Measurements from ENCODE around the gene TXNRD1.

- TF ChIP-seq CTCF (IDR thresholded peaks at IDR 0.05) (peak in 1 of 3 donors; percentile 18), POLR2A (IDR thresholded peaks at IDR 0.05) (no peak)
These were observed 14.2 kb upstream of the TXNRD1 start for GRCh38 chr12:104201238-104202001.

Data from lower leg skin (tissue), 3 donors.